ENCODE results near the gene ROR2. TPM values are rescaled to one million over a fixed set of nuclear protein-coding genes. Genes with fewer than 3 reads are reported as not detected.

The ROR2 gene
- total RNA-seq, 1 donor from 2014 or later: 0.43 TPM

GRCh38 chr9:91890662-91891061, 59.4 kb downstream of the ROR2 start:
- intact Hi-C loops (cut with DNase I): no loop called here
- ATAC-seq (ENCODE audit: poor library complexity): no peak
- DNase-seq: no peak

- intact Hi-C loops (cut with DNase I): no loop called here
- DNase-seq: no peak
- ATAC-seq (ENCODE audit: poor library complexity): no peak
Observed at GRCh38 chr9:91889161-91889911, 60.7 kb downstream of the ROR2 start.

GRCh38 chr9:91886414-91887076, 63.5 kb downstream of the ROR2 start:
- DNase-seq: no peak
- no peak for ATAC-seq (ENCODE audit: poor library complexity)
- intact Hi-C loops (cut with DNase I): no loop called here

- DNase-seq (no peak), ATAC-seq (ENCODE audit: poor library complexity) (no peak)
Observed at GRCh38 chr9:91885746-91886413, 64.1 kb downstream of the ROR2 start.

GRCh38 chr9:91884696-91885687, 65.0 kb downstream of the ROR2 start:
- intact Hi-C loops (cut with DNase I): no loop called here
- DNase-seq: no peak
- no peak for ATAC-seq (ENCODE audit: poor library complexity)

More at GRCh38 chr9:91885746-91886413, 64.1 kb downstream of the ROR2 start:
- intact Hi-C loops (cut with DNase I): no loop called here

- ATAC-seq (ENCODE audit: poor library complexity) (no peak), DNase-seq (no peak)
- intact Hi-C loops (cut with DNase I): no loop called here
Observed at GRCh38 chr9:91884153-91884552, 65.9 kb downstream of the ROR2 start.

GRCh38 chr9:91883503-91883902, 66.5 kb downstream of the ROR2 start:
- intact Hi-C loops (cut with DNase I): no loop called here
- ATAC-seq (ENCODE audit: poor library complexity): no peak

GRCh38 chr9:91882627-91883026, 67.4 kb downstream of the ROR2 start:
- intact Hi-C loops (cut with DNase I): no loop called here
- DNase-seq (no peak), ATAC-seq (ENCODE audit: poor library complexity) (no peak)

More at GRCh38 chr9:91883503-91883902, 66.5 kb downstream of the ROR2 start:
- DNase-seq: no peak

- ATAC-seq (ENCODE audit: poor library complexity) (no peak), DNase-seq (no peak)
- intact Hi-C loops (cut with DNase I): no loop called here
Observed at GRCh38 chr9:91880378-91880972, 69.6 kb downstream of the ROR2 start.

- intact Hi-C loops (cut with DNase I): no loop called here
- DNase-seq (no peak), ATAC-seq (ENCODE audit: poor library complexity) (no peak)
Observed at GRCh38 chr9:91879231-91879630, 70.8 kb downstream of the ROR2 start.

- peak; percentile 92 for ATAC-seq (ENCODE audit: poor library complexity)
- no peak for DNase-seq
- intact Hi-C loops (cut with DNase I): no loop called here
Observed at GRCh38 chr9:91873637-91874051, 76.4 kb downstream of the ROR2 start.

GRCh38 chr9:91868732-91869391, 81.2 kb downstream of the ROR2 start:
- intact Hi-C loops (cut with DNase I): no loop called here
- ATAC-seq (ENCODE audit: poor library complexity): no peak
- no peak for DNase-seq

GRCh38 chr9:91867740-91868139, 82.3 kb downstream of the ROR2 start:
- DNase-seq (no peak), ATAC-seq (ENCODE audit: poor library complexity) (no peak)
- intact Hi-C loops (cut with DNase I): no loop called here

GRCh38 chr9:91865041-91865440, 85.0 kb downstream of the ROR2 start:
- no peak for ATAC-seq (ENCODE audit: poor library complexity)
- intact Hi-C loops (cut with DNase I): no loop called here
- no peak for DNase-seq

- DNase-seq (no peak), ATAC-seq (ENCODE audit: poor library complexity) (no peak)
Observed at GRCh38 chr9:91864380-91864779, 85.6 kb downstream of the ROR2 start.

GRCh38 chr9:91863469-91863868, 86.6 kb downstream of the ROR2 start:
- no peak for ATAC-seq (ENCODE audit: poor library complexity)
- intact Hi-C loops (cut with DNase I): no loop called here

More at GRCh38 chr9:91864380-91864779, 85.6 kb downstream of the ROR2 start:
- intact Hi-C loops (cut with DNase I): no loop called here

GRCh38 chr9:91858213-91859030, 91.6 kb downstream of the ROR2 start:
- ATAC-seq (ENCODE audit: poor library complexity): no peak
- intact Hi-C loops (cut with DNase I): no loop called here
- no peak for DNase-seq

More at GRCh38 chr9:91863469-91863868, 86.6 kb downstream of the ROR2 start:
- DNase-seq: no peak

Data from Right ventricle myocardium superior (tissue), 1 donor.